ENCODE measurements around the gene CALML5.

The CALML5 gene

GRCh38 chr10:5509691-5510090 is 10.3 kb upstream of the CALML5 start:
- peak in 1 of 2 donors; percentile 21 for DNase-seq
- Histone ChIP-seq H3K4me1 (peaks cover 0 to 9% (median 0%) of the 10 kb centered on the region in 4 donors), H3K27ac (no peak overlapping the region), H3K4me3 (no peak overlapping the region), H3K36me3 (no peaks in the 10 kb centered on the region), H3K27me3 (no peaks in the 10 kb centered on the region), H3K9me3 (no peaks in the 10 kb centered on the region)
- TF ChIP-seq, protein P1, sequence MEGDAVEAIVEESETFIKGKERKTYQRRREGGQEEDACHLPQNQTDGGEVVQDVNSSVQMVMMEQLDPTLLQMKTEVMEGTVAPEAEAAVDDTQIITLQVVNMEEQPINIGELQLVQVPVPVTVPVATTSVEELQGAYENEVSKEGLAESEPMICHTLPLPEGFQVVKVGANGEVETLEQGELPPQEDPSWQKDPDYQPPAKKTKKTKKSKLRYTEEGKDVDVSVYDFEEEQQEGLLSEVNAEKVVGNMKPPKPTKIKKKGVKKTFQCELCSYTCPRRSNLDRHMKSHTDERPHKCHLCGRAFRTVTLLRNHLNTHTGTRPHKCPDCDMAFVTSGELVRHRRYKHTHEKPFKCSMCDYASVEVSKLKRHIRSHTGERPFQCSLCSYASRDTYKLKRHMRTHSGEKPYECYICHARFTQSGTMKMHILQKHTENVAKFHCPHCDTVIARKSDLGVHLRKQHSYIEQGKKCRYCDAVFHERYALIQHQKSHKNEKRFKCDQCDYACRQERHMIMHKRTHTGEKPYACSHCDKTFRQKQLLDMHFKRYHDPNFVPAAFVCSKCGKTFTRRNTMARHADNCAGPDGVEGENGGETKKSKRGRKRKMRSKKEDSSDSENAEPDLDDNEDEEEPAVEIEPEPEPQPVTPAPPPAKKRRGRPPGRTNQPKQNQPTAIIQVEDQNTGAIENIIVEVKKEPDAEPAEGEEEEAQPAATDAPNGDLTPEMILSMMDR (IDR thresholded peaks at IDR 0.05) = no peak
- intact Hi-C loops (cut with DNase I; ENCODE audit: low total_unique reads) = no loop called here

- H3K4me1 ChIP-seq = peaks cover 0 to 12% (median 0%) of the 10 kb centered on the region in 4 donors
- TF ChIP-seq, protein P1 (IDR thresholded peaks at IDR 0.05) = no peak
- no peak overlapping the region for H3K4me3 ChIP-seq
- no peaks in the 10 kb centered on the region for H3K27me3 ChIP-seq
- no peak overlapping the region for H3K27ac ChIP-seq
- DNase-seq = peak in 1 of 2 donors; percentile 35
- no peaks in the 10 kb centered on the region for H3K9me3 ChIP-seq
- H3K36me3 ChIP-seq = no peaks in the 10 kb centered on the region
- intact Hi-C loops (cut with DNase I; ENCODE audit: low total_unique reads) = no loop called here
Measured at GRCh38 chr10:5509236-5509635, 9.9 kb upstream of the CALML5 start.

GRCh38 chr10:5508786-5509185 is 9.4 kb upstream of the CALML5 start:
- Histone ChIP-seq H3K4me3 (no peak overlapping the region), H3K27me3 (no peaks in the 10 kb centered on the region), H3K9me3 (no peaks in the 10 kb centered on the region), H3K27ac (no peak overlapping the region), H3K36me3 (no peaks in the 10 kb centered on the region), H3K4me1 (peaks cover 0 to 12% (median 0%) of the 10 kb centered on the region in 4 donors)
- TF ChIP-seq, protein P1 (IDR thresholded peaks at IDR 0.05) = no peak
- intact Hi-C loops (cut with DNase I; ENCODE audit: low total_unique reads) = no loop called here
- peak in 1 of 2 donors; percentile 15 for DNase-seq

- intact Hi-C loops (cut with DNase I; ENCODE audit: low total_unique reads) = no loop called here
- Histone ChIP-seq H3K9me3 (no peaks in the 10 kb centered on the region), H3K36me3 (no peaks in the 10 kb centered on the region), H3K4me1 (peaks cover 0 to 12% (median 0%) of the 10 kb centered on the region in 4 donors), H3K27ac (no peak overlapping the region), H3K4me3 (no peak overlapping the region), H3K27me3 (no peaks in the 10 kb centered on the region)
- TF ChIP-seq, protein P1 (IDR thresholded peaks at IDR 0.05) = no peak
- DNase-seq = peak in 1 of 2 donors; percentile 61
Measured at GRCh38 chr10:5508161-5508604, 8.8 kb upstream of the CALML5 start.

GRCh38 chr10:5507649-5508131 is 8.3 kb upstream of the CALML5 start:
- H3K4me1 ChIP-seq = peaks cover 0 to 17% (median 0%) of the 10 kb centered on the region in 4 donors
- H3K9me3 ChIP-seq = no peaks in the 10 kb centered on the region
- H3K27me3 ChIP-seq = no peaks in the 10 kb centered on the region
- H3K36me3 ChIP-seq = no peaks in the 10 kb centered on the region
- TF ChIP-seq, protein P1 (IDR thresholded peaks at IDR 0.05) = no peak
- no peak overlapping the region for H3K27ac ChIP-seq
- peak in 1 of 2 donors; percentile 52 for DNase-seq
- intact Hi-C loops (cut with DNase I; ENCODE audit: low total_unique reads) = no loop called here
- no peak overlapping the region for H3K4me3 ChIP-seq
